ENCODE results near the gene F5. TPM values are rescaled to one million over a fixed set of nuclear protein-coding genes. Genes with fewer than 3 reads are reported as not detected.

The F5 gene
- total and polyA plus RNA-seq, 2 of the 13 experiments (the other 11 are each of a cell fraction or from before 2014, with no cell fraction given): 38.3 to 64.0 TPM

DNA sequence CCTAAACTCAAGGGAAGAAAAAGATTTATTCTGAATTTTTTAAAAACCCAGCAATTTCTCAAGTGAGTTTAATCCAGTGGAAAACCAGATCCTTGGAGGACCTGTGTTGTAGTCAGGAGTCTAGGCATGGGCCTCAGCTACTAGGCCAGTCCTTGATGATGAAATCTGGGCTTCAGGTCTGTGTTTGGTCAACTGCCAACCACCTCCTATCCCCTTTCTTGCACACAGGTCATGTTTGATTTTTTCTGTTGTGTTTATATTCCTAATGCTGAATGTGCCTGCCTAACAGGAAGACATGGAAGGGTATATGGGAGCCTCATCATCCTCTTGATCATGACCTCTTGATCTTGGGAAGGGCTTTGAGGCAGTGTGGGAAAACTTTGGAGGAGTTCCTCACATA, 62.4 kb downstream of the F5 start:
- FAIRE-seq (peak; percentile 52), DNase-seq (ENCODE audit: low spot score) (no peak), ATAC-seq (peak; percentile 67)
- Histone ChIP-seq H3K4me2 (ENCODE audit: low read depth, low read length) (no peak overlapping the region), H3K4me3 (replicated peaks in 1 of 3; ENCODE audit: insufficient read depth in 1 of 3, low read depth in 2 of 3, low read length in 3 of 3) (no peak overlapping the region), H3K4me1 (ENCODE audit: insufficient read depth, low read length) (peaks cover 25% of the 10 kb centered on the region), H2AFZ (ENCODE audit: low read length) (no peak overlapping the region), H3K27me3 (ENCODE audit: control insufficient read depth in 1 of 2, insufficient read depth in 2 of 2, low read length in 2 of 2) (no peaks in the 10 kb centered on the region; a peak in 1 of 5 replicates), H3K27ac (ENCODE audit: extremely low read length, insufficient read depth, low read length) (no peak overlapping the region), H3K79me2 (ENCODE audit: insufficient read depth, low read length) (no peaks in the 10 kb centered on the region), H3K9ac (ENCODE audit: insufficient read depth, low read depth, low read length) (no peak overlapping the region), H3K9me3 (ENCODE audit: low read length) (no peaks in the 10 kb centered on the region), H3K36me3 (replicated peaks in 1 of 2; ENCODE audit: control insufficient read depth in 1 of 2, insufficient read depth in 2 of 2, low read length in 2 of 2) (peaks cover 21 to 75% of the 10 kb centered on the region in 2 experiments), H4K20me1 (ENCODE audit: insufficient read depth, low read length) (no peaks in the 10 kb centered on the region; the same call in 1 of the 2 replicates)
- in situ Hi-C loops (cut with HindIII; ENCODE audit: extremely low pct_ligation_motif_present, low pct_unique_long_range_greater_than_20kb) (no loop called here), intact Hi-C loops (cut with micrococcal nuclease; ENCODE audit: unreplicated experiment) (loop anchor here (5.0 kb wide), 1 partner anchor 37 kb away; the partner anchor contains the start of gene SLC19A2)
- BruUV-seq (replicated peaks): no TSS peak
- POLR2A ChIA-PET: interaction anchor here (1.1 to 2.1 kb wide), 3 partner anchors 13 to 38 kb away, joined by 3 to 6 read pairs (median 5); partner anchors contain the start of gene SLC19A2
- CTCF ChIA-PET (ENCODE audit: low intra/inter-chr PET ratio, low total read pairs): no interaction called here
- TF ChIP-seq NR2F6 (IDR thresholded peaks at IDR 0.05): 0 out of 2 replicates have a peak, but pooled peaks have one; percentile 15
- TF ChIP-seq NR2F6 (CRISPR knock-in tag; IDR thresholded peaks at IDR 0.05): no peak
- TF ChIP-seq ZNF766 (CRISPR knock-in tag; IDR thresholded peaks at IDR 0.05; ENCODE audit: borderline replicate concordance): no peak
- TF ChIP-seq CENPX (CRISPR knock-in tag; IDR thresholded peaks at IDR 0.05): no peak
- TF ChIP-seq, protein P1, sequence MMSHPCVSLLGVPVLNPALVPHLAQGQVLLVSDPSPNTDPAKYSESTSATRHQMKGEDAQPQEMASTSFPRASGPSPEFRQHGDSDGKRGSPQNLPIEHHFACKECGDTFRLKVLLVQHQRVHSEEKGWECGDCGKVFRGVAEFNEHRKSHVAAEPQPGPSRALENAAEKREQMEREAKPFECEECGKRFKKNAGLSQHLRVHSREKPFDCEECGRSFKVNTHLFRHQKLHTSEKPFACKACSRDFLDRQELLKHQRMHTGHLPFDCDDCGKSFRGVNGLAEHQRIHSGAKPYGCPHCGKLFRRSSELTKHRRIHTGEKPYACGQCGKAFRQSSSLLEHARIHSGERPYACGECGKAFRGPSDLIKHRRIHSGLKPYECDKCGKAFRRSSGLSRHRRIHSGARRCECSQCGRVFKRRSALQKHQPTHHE (CRISPR knock-in tag; IDR thresholded peaks at IDR 0.05; ENCODE audit: borderline replicate concordance): no peak
- no peak for TF ChIP-seq ZKSCAN5 (CRISPR knock-in tag; IDR thresholded peaks at IDR 0.05)
- no peak for TF ChIP-seq ZBTB8A (CRISPR knock-in tag; IDR thresholded peaks at IDR 0.05; ENCODE audit: borderline replicate concordance, low read depth)
- no peak for TF ChIP-seq FOSL1 (CRISPR knock-in tag; IDR thresholded peaks at IDR 0.05; ENCODE audit: borderline replicate concordance)
- TF ChIP-seq MEF2D (CRISPR knock-in tag; IDR thresholded peaks at IDR 0.05): no peak
- TF ChIP-seq ZFY (CRISPR knock-in tag; IDR thresholded peaks at IDR 0.05): 0 out of 2 replicates have a peak, but pooled peaks have one; percentile 16
- no peak for TF ChIP-seq CBX5 (CRISPR knock-in tag; IDR thresholded peaks at IDR 0.05; ENCODE audit: borderline replicate concordance)
- TF ChIP-seq SMARCE1 (IDR thresholded peaks at IDR 0.05; ENCODE audit: borderline replicate concordance): no peak
- no peak for TF ChIP-seq ZNF317 (CRISPR knock-in tag; IDR thresholded peaks at IDR 0.05)
- TF ChIP-seq SCMH1 (CRISPR knock-in tag; IDR thresholded peaks at IDR 0.05; ENCODE audit: borderline replicate concordance): no peak
- no peak for TF ChIP-seq ZNF382 (CRISPR knock-in tag; IDR thresholded peaks at IDR 0.05; ENCODE audit: borderline replicate concordance)
- peak; percentile 65 for TF ChIP-seq CEBPG (CRISPR knock-in tag; IDR thresholded peaks at IDR 0.05)
- no peak for TF ChIP-seq ZNF556 (CRISPR knock-in tag; IDR thresholded peaks at IDR 0.05; ENCODE audit: borderline replicate concordance)
- TF ChIP-seq ZNF678 (CRISPR knock-in tag; IDR thresholded peaks at IDR 0.05): no peak
- TF ChIP-seq CHD2 (IDR thresholded peaks at IDR 0.05; ENCODE audit: low read depth, low read length): no peak
- TF ChIP-seq MXI1 (IDR thresholded peaks at IDR 0.05; ENCODE audit: borderline replicate concordance, low read depth, low read length): no peak

Data from HepG2 (cell line).